GM21381 (cell line): ENCODE results near the gene GPR180.

Experiments
- ATAC-seq: cut with Tn5 transposase; IDR thresholded peaks from one replicate; pipeline ENCODE4 v1.9.1; 2021; ENCODE audit warnings: mild to moderate bottlenecking, moderate library complexity; ENCODE audit not compliant: unreplicated experiment

GPR180 gene

DNA sequence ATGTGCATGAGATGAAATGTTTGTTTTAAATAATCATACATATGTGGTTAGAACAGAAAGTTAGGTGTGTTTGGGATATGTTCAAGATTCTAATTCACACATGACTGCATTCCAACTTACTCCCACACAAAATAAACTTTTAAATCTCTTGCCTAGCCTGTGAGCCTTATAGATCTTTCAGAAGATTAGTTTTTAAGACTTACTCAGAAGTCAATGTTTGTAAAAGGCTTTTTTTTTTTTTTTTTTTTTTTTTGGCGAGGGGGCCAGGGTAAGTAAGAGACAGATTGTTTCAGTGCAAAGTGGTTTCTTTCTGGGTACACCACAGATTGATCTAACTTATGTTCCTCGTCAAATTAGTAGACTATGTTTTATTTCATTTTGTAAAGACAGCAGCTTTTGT lies 39.1 kb downstream of the GPR180 start:
- no peak for ATAC-seq

DNA sequence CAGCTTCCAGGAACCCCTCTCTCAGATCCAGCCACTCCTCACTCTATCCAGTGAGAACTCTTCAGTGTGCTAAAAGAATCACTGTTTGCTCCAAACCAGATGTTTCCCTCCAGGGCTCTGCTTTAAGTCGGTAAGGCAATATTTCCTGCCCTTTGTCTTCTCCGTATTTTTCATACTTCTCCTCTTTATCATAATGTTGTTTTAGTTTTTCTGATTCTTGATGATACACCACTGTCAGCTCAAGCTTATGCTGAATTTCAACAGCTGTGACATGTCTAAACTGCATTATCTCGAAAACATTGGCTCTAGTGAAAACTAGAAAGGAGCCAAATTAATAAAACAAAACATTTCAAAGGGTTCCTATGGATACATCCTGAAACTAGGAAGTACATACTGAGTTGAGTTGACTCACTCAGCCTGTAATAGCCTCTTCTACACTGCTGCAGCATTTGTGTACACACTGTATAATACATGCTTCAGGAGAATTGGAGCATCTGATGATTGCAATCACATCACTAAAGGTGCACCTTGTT lies 39.8 kb downstream of the GPR180 start:
- ATAC-seq = no peak

DNA sequence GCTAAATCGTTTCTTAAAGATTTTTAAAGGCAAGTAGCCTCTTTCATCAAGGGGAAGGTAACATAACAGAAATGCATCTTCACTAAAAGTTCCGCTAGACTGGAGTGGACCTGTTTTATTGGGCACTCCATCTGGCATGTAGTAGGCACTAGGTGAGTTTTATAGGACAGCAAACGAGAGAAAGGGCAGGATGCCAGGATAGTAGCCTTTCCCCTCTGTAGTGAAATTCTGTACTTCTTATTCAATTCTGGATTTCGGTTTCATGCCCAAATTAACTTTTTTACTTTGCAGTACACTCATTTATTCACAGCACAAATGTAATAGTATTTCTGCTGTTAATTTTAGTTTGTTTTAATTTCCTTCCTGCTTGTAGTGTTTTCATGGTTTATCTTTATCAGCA lies 45.2 kb downstream of the GPR180 start:
- ATAC-seq = peak; percentile 83

DNA sequence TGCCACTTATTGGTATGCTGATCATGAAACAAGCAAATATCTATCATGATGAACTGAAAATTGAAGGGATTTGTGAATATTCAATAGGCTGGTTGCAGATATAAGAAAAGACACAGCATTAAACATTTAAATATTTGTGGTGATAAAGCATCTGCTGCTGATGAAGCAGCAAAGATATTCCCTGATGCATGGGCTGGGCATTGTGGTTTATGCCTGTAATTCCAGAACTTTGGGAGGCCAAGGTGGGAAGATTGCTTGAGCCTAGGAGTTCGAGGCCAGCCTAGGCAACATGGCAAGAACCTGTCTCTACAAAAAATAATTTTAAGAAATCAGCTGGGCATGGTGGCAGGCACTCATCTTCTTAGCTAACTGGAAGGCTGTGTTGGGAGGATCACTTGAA lies 54.5 kb downstream of the GPR180 start:
- ATAC-seq = no peak

DNA sequence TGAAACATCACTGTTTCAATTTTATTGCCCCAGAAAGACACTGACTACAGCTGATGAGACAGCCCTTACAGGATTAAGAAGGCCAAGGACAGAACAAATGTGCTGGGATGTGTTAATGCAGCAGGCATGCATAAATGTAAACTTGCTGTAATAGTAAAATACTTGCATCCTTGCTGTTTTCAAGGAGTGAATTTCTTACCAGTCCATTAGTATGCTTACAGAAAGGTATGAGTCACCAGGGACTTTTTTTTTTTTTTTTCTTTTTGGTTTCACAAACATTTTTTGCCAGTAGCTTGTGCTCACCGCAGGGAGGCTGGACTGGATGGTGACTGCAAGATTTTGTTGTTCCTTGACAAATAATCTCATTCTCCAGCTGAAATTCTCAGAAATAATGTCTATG lies 55.1 kb downstream of the GPR180 start:
- ATAC-seq = peak; percentile 81

DNA sequence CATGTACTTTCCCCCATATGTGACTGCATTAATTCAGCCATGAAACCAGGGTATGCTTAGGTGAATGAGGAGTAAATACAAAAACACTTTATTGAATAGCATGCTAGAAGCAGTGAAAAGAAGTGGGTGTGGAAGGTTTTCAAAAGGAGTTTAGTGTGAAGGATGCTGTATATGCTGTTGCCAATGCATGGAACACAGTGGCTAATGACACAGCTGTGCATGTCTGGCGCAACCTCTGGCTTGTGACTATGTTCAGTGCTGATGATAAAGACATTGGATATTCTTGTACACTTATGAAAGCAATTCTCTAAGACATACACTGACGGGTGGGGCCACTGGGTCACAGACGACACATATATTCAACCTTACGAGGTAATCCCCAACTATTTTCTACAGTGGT lies 55.5 kb downstream of the GPR180 start:
- peak; percentile 27 for ATAC-seq

DNA sequence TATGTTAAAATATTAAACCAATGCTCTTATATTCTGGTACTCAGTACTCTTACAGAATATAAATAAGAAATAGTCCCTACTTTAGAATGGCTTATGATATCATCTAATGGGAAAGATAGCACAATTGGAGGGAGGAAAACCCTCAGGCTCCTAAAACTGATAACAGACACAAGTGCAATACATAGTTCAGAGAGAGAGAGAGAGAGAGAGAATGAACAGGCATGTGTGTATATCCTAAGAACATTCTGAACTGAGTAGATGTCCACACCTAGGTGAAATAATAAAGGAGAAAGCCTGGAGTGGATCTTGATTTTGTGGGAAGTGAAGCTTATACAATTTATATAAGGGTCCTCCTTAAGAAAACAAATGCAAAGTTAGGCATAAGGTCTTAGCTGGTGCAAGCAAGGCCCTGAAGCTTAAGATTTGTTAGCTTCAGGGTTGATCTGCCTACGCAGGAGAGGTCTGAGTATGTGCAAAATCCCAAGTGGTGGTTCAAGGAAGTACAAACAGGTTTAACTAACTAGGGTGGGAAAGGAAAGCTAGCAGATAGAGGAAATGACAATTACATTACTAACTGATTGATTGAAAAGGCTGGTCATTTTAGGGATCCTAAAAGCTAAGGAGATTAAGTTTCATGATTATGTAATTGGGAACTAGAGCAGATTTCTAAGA lies 57.4 kb downstream of the GPR180 start:
- ATAC-seq = no peak

DNA sequence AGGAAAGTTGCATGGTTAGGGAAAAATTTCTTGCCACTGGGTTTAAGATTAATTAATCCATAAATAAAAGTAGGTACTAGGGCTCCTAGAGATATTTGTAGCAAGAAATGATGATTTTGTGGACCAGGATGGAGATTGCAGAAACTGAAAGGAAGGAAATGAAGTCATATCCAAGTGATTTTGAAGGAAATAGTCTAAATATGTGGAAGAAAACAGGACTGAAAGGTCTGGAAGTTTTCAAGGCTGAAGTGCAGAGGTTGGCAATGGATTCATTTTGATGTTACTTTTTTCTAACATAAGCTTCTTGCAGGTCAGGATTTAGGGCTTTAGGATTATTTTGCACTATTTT lies 57.9 kb downstream of the GPR180 start:
- ATAC-seq = no peak

DNA sequence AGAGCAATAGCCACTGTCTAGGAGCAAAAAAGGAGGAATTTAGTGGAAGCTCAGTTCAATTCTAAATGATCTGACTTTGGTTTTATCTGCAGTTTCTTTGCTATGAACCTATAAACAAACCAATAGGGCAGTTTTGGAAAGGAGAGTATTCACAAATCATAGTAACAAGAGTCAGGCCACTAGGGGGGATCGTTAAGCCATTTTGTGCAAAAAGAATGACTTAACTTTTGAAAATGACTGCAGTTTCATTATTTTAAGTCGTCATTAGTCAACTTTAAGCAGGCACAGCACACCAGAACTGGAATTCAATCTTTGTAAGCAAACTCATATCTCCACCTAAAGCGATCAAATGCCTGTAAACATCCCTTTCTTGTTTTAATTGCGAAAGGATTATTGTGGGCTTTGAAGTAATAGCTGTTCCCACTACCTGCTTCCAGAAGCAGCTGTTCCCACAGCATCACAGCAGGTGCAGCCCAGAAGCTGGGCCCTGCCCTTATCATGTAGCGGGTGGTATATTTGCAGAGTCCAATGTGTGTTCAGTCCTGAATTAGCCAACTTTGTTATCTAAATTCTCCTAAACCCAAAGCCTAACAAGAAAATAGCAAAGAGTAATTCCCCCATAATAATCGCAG lies 59.2 kb downstream of the GPR180 start:
- ATAC-seq = no peak

DNA sequence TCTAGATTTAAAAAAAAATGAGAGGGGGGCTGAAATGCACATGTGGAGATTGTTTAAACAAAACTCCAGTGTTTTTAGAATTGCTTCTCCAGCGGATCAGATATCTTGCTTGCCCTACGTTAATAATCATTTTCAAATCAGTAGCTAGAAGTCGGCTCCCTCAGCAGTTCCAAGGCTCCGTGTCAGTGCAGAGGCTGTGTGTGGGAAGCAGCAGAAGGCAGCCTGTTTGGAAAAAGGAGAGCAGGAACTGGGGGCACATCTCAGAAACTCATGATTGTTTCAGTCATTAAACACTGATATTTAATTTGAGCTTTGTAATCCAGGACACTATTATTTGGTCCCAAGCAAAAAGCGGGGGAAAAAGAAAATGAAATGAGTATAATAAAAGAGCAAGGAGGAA lies 59.7 kb downstream of the GPR180 start:
- no peak for ATAC-seq

DNA sequence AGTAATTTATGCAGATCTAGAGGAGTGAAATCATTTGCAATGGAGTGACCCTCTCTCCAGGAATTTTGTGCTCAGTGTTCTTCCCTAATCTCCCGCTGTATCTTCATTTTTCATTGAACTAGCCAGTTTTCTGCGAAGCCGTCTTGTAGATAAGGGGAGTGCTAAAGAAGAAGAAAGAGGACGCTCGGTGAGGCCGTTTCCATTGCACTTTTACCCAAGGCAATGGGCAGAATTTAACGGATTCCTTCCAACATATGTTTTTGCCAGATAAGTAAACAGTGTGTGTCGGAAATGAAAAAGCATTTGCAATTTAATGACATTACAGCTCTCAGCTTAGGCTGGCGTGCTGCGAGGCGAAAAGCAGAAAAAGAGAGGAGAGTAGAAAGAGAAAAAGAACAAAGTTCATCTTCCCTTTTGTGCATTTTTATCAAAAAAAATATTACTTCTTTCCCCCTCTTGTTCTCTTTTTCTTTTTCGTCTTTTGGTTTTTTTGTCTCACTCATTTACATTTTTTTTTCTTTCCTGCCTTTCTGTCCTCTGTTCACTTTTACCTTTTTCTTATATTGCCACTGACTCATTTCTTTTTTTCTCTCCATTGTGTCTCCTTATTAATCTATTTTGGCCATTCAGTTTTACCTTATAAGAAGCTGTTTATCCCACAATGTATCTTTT lies 60.8 kb downstream of the GPR180 start:
- no peak for ATAC-seq

DNA sequence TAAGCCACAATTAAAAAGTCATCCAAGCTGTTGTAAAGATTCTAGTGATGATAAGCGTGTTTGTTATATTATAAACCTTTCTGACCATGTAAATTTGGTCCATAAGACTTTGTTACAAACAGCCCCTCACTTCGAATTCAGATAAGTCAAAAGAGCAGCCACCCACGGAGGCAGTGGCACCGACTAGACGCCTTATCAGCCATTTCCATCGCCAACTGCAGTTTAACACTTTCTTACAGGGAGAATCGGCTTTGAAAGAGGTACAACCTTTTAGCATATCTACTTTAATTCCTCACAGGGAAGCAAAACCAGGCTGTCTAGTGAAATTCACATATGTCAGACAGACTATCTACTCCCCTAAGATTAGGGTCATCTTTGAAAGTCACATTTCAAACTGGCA lies 63.2 kb downstream of the GPR180 start:
- ATAC-seq = no peak

DNA sequence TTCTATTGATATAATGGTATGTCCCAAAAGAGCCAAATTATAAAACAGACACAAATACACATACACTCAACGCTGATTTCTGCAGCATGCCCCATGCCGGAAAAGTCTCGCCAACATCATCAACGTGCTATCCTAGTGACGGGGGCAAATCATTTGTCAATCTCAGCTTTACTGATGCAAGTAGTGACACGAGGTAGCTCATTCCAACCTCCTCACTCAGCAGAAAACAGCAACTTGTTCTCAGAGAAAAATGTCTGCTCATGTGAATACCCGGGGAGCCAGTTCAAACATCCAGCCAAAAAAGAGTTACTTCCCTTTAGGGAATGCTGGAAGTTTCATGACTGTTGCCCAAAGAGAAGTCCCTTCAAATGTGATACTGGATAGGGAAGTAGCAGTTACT lies 64.4 kb downstream of the GPR180 start:
- ATAC-seq = no peak

DNA sequence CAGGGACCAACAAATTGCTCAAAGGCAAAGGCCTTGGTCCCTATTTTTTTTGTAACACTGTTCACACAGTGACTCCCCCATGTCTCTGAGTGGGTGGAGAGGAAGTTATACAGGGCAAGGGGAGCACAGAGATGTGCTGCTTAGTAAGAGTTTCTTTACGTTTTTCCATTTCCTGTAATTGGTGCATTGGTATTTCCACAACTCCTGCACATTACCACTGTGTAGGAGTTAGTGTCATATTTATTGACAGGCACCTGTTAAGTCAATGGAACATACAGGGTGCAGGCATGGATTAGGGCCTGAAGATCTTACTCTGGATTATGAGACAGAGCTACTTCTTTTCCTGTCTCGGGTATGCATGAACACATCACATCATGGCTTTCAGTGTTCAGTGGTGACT lies 65.5 kb downstream of the GPR180 start:
- ATAC-seq = no peak

DNA sequence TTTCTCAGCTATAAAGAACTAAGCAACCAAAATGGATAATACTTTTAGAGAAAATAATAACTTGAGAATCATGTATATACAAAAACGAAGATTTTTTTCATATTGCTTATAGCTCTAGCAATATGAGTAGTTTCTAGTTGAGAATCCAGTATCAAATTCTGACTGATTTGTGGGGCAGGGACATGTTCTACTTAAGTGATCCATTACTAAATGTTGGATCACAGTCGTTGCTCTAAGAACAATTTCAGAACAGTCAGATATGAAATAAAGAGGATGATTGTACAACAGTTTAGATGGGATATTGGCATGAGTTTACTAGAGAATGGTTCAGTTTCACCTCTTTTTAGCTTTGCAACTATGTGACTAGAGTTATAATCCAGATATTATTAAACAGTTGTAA lies 70.7 kb downstream of the GPR180 start:
- no peak for ATAC-seq

DNA sequence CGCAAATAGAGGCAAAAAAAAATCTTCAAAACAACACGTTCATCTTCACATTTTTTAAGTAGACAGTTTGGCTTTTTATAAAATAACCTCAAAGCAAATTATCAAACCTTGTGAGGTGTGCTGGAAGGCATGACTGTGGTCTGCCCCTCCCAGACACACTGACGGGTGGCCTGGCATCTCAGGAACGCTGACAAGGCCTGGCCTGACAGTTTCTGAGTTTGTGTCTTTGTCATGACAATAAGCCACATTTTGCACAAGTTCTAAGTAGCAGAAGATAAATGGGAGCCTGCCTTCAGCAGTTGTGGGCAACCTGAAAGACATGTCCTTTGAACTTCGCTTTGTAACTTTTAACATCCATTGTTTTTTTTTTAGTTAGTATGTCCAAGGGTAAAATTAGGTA lies 72.2 kb downstream of the GPR180 start:
- ATAC-seq = no peak

DNA sequence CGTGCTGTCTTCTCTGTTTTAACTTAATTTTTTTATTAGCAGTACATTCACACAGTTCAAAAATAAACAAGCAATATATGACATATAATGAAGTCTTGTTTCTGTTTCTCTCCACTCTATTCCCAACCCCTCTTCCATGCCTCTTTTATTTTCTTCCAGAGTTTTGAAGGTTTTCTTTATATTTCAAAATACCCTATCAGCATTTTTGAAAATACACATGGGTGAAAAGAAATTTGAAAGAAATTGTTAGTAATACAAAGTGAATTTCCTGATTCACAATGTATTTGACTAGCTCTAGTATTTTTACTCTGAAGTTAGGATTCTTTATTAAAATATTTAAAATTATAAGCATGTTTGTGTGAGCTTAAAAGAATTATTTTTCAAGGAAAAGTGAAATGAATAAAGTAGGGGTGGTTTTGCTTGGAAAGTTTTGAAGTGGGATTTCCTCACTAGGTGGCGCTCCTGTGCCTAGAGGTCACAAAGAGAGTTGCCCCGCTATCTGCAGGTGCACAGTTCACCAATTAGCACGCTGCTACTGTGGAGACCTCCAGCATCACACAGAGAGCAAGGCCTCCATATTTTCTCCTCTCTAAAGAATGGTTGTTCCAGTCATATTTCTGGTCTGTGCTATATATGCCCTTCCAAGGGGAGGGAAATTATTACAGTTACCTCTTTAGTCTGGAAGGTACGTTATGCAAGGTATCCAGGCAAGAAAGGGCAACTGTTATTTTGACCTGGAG lies 73.1 kb downstream of the GPR180 start:
- ATAC-seq = no peak

DNA sequence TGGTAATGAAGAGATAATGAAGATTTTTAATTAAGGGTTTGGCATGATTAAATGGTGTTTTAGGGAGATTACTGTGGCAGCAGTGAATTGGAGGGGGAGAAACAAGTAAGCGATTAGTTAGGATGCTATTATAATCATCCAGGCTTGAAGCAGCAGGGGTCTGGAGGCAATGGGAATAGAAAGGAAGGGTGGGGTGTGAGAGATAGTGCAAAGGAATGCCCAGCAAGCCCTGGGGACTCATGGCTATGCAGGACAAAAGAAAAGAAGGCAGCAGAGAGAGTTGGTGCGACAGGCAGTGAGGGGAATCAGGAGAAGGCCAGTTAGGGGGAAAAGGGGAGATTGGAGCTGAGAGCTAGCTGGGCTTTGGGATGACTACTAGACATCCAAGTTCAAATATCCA lies 76.1 kb downstream of the GPR180 start:
- ATAC-seq = no peak

DNA sequence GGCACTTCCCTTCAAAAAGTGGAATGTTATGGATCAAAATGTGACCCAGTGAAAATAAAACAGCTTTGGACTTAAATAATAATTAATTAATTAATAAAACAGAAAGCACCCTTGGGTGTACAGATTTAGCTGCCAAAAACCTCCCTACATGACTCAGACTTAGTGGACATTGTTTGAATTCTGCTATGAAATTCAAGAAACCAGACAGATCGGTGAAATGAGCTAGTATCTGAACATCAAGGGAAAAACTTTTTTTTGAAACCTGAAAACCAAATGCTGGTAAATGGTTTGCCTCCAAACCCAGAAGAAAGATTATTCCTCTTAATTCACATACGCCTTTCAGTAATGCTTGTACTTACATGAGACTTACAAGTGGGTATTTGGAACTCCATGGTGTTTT lies 77.2 kb downstream of the GPR180 start:
- no peak for ATAC-seq

DNA sequence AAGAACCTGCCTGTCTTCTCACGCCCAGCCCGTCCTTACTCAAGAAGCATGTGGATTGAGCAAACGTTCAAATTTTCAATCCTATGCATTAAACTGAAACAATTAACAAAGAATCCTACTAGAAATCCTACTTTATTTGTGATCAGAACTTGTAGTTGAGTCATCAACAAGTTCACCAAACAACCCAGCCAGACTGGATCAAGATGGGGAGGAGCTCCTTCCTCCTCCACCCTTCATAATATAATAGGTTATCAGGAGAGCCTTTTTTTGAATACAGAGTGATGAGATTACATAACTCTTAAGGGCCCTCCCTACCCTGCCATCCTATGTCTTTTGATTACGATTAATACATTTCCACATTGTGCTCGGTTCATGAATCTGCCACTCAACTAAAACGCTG lies 78.0 kb downstream of the GPR180 start:
- no peak for ATAC-seq

DNA sequence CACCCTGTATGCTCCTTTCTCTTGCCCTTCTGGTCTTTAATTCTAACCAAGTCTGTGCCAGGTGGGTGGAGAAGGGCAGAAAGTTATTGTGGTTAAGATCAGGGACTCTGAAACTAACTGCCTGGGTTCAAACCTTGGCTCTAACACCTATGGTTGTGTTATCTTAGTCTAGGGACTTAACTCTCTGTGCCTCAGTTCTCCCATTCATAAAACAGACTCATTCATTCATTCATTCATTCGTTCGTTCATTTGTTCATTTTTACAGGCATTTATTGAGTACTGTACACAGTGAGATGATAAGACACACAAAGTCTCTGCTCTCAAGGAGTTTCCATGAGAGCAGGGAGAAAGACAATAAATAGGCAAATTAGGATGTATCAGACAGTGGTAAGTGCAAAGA lies 80.6 kb downstream of the GPR180 start:
- no peak for ATAC-seq

DNA sequence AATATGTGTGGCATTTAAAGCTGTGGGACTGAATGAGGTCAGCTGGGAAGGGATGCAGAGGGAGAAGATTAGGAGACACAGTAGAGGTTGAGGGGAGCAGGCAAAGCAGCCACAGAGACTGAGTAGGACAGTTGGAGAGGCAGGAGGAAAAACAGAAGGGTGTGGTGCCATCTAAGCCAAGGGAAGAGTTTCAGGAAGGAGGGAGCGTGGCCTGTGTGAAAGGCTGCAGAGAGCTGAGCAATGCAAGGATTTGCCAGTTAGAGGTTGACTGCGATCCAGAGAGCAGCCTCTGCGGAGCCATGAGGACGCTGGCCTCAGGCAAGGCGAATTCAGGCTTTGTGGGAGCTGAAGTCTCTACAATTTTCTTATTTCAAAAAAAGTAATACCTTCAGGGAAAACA lies 81.8 kb downstream of the GPR180 start:
- ATAC-seq = no peak
